HAP-1 (cell line): ENCODE measurements around the gene PPP2R5B.
A peak's percentile ranks its signal among the peaks of the same experiment; 100 is the strongest.

ENCODE experiments used
- DNase-seq, 2 experiments: peaks; one replicate each; pipeline ENCODE4 v3.0.0-alpha.2; 2016 to 2020; ENCODE audit warnings: low spot score in 2 of 2
- H3K27me3 ChIP-seq: fragments of 250-450 bp; sonication (Bioruptor Pico); 2 replicates; pipeline ENCODE4 v1.5.1; 2020; ENCODE audit warnings: low read depth, mild to moderate bottlenecking, moderate library complexity
- H3K36me3 ChIP-seq: fragments of 250-450 bp; sonication (Bioruptor Pico); replicated peaks from 2 replicates; pipeline ENCODE4 v1.5.1; 2020; ENCODE audit warnings: mild to moderate bottlenecking
- H3K4me1 ChIP-seq: fragments of 250-450 bp; sonication (Bioruptor Pico); 2 replicates; pipeline ENCODE4 v1.5.1; 2020; ENCODE audit warnings: mild to moderate bottlenecking
- H3K4me3 ChIP-seq: fragments of 250-450 bp; sonication (Bioruptor Pico); 2 replicates; pipeline ENCODE4 v1.5.1; 2020; ENCODE audit warnings: mild to moderate bottlenecking, moderate library complexity
- H3K9me3 ChIP-seq: fragments of 250-450 bp; sonication (Bioruptor Pico); 2 replicates; pipeline ENCODE4 v1.5.1; 2020; ENCODE audit warnings: mild to moderate bottlenecking, moderate library complexity
- in situ Hi-C: fragments of 300-500 bp; cut with MboI; formaldehyde crosslinking; loops from 3 replicates; pipeline ENCODE4 v1.14.3; 2020; ENCODE audit warnings: low sequenced_read_pairs, inconsistent platforms, mixed read lengths

The PPP2R5B gene

DNA sequence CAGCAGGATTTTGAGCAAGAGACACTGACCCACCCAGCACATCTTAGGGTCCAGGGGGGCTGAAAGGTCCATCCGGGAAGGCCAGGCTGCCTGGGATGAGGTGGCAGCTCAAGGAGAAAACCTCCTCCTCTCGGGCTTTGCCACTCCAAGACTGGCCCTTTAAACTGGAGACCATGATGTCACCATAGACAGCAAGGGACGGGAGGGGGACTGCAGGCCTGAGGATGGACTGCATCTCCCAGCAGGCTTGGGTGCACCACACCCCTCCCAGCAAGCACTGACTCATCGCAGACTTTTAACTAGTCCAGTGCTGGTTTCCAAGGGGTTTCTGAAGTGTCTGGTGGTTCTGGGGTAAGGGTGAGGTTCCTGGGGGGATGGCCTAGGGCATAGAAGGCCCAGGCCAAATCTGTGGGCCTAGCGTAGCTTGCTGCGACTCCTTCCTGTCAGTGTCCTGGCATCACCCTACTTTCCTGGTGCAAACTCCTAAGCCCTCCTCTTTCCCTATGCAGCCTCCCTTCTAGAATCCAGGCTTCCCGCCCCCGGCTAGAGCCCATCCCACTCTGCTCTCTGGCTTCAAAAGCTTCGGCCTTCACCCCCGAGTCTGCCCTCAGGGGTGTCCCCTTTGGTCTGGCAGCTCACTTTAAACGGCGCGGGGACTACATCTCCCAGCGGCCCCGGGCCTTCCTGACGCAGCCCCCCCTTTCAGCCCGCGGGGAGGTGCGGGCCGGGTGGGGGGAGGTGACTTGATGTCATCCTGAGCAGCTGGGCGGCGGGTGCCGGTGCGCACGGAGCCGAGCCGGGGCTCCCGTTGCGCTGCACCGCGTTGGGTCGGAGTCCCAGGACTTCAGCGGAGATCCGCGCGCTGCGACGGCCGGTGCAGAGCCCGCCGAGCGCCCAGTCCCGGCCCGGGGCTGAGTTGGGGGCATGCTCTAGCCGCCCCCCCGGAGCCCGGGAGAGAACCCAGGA, at the start of gene PPP2R5B:
Gene PPP2R5B, plus strand, starts transcription at position 746 of the 966 bp plus-strand sequence. CDS start 1,046 bp downstream, outside the sequence.
- Histone ChIP-seq H3K9me3 (no peaks in the 10 kb centered on the region), H3K27me3 (no peaks in the 10 kb centered on the region), H3K36me3 (no peaks in the 10 kb centered on the region), H3K4me3 (peak within 1 kb of the TSS; percentile 48), H3K4me1 (peaks cover 9% of the 10 kb centered on the region)
- peak; percentile 87 to 89 for DNase-seq
- in situ Hi-C loops = no loop called here

- no peak for DNase-seq
- Histone ChIP-seq H3K4me1 (peaks cover 8% of the 10 kb centered on the region), H3K36me3 (peaks cover 7% of the 10 kb centered on the region), H3K9me3 (no peaks in the 10 kb centered on the region), H3K27me3 (no peaks in the 10 kb centered on the region), H3K4me3 (no peak overlapping the region)
- in situ Hi-C loops = no loop called here
These were observed 48.9 kb upstream of the PPP2R5B start for GRCh38 chr11:64875369-64876228.

GRCh38 chr11:64876229-64876750, 48.2 kb upstream of the PPP2R5B start:
- H3K9me3 ChIP-seq = no peaks in the 10 kb centered on the region
- in situ Hi-C loops = no loop called here
- H3K4me3 ChIP-seq = peak overlapping the region; percentile 92; the same call in 1 of the 2 replicates
- DNase-seq = no peak
- H3K27me3 ChIP-seq = no peaks in the 10 kb centered on the region
- H3K36me3 ChIP-seq = peaks cover 7% of the 10 kb centered on the region
- peaks cover 8% of the 10 kb centered on the region for H3K4me1 ChIP-seq

DNA sequence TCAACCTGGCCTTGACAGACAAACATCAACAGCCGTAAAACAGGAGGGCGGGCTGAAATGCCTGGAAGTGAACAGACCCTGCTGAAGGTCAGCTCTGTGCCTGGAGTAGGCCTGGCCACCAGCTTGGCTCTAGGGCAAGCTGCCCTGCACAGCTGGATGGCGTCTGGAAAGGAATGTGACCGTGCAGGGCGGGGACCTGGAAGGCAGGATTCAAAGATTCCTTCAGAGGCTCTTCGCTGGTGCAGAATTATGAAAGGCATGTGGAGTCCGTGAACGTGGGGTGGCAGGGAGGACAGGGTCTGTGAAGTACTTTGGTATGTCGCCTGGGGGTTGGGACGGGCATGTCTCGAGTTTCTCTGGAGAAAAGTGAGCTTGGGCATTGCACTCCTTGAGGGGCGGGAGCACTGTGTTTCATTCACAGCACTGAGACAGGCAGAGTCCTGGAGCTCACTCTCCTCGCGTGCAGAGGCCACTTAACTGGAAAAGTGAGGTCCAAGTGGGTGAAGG, 47.6 kb upstream of the PPP2R5B start:
- Histone ChIP-seq H3K36me3 (peaks cover 7% of the 10 kb centered on the region), H3K4me1 (peaks cover 8% of the 10 kb centered on the region), H3K27me3 (no peaks in the 10 kb centered on the region), H3K9me3 (no peaks in the 10 kb centered on the region), H3K4me3 (peak overlapping the region; percentile 92)
- peak in 1 of 2 experiments; percentile 51 for DNase-seq
- in situ Hi-C loops = no loop called here

DNA sequence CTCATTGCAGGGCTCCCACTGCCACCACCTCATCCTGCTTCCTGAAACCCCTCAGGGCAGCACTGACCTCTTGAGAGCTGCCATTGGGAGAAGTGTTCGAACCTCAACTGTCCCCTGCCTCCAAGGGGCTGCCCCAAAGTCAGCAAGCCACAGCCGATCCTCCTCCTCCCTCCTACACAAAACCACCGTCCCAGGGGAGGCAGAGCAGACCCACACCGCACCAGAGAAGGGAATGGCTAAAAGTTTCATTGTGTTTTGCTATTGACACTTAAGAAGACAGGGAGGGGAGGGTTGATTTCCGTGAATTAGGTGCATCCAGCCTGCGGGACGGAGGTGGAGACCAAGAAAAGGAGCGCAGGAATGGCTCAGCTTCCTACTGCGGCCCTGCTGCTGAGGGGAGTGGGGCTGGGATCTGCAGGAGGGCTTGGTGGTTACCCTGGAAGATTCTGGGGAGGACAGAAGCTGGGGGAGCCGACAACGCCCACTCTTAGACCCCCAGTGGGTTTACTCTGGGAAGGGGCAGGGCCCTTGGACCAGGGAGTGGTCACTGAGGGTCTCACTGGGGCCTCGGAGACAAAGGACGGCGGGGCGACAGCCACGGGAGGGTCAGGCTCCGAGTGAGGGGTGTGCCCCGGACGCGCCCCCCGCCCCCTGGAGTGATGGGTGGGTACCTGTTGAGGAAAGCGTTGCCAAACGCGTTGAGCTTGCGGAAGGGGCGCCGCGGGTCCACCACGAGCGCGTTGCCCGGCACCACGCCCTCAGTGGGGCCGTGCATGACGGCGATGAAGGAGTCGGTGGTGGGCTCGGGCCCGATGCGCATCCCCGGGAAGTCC, 46.9 kb upstream of the PPP2R5B start:
- in situ Hi-C loops = no loop called here
- DNase-seq = peak; percentile 11 to 59
- Histone ChIP-seq H3K27me3 (no peaks in the 10 kb centered on the region), H3K36me3 (peaks cover 7% of the 10 kb centered on the region), H3K4me1 (peaks cover 8% of the 10 kb centered on the region), H3K4me3 (peak overlapping the region; percentile 92), H3K9me3 (no peaks in the 10 kb centered on the region)

DNA sequence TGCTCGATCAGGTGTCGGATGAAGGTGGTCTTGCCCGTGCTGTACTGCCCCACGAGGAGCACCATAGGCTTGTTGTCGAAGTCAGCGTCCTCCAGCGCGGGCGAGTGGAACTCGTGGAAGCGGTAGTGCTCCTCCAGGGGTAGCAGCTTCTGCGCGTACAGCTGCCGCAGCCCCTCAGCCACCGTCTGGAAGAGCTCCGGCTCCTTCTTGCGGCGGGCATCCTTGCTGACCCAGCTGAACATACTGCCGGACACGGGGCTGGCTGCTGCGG, 46.3 kb upstream of the PPP2R5B start:
- DNase-seq = peak in 1 of 2 experiments; percentile 6
- Histone ChIP-seq H3K36me3 (peaks cover 5% of the 10 kb centered on the region), H3K27me3 (no peaks in the 10 kb centered on the region), H3K4me3 (peak overlapping the region; percentile 92), H3K9me3 (no peaks in the 10 kb centered on the region), H3K4me1 (peaks cover 8% of the 10 kb centered on the region)
- in situ Hi-C loops = no loop called here

GRCh38 chr11:64878494-64879243, 45.8 kb upstream of the PPP2R5B start, which contains the start of gene EHD1:
TSS of gene EHD1 (minus strand) at chr11:64878621. CDS start at chr11:64878464, 157 bp downstream.
- Histone ChIP-seq H3K4me1 (peaks cover 8% of the 10 kb centered on the region), H3K4me3 (peak within 1 kb of the TSS; percentile 92), H3K9me3 (no peaks in the 10 kb centered on the region), H3K36me3 (0 out of 2 replicates have a peak, but pooled peaks cover 3% of the 10 kb centered on the region), H3K27me3 (no peaks in the 10 kb centered on the region)
- peak; percentile 96 to 100 for DNase-seq
- in situ Hi-C loops = no loop called here

GRCh38 chr11:64879244-64879900, 45.1 kb upstream of the PPP2R5B start:
- no peak for DNase-seq
- peaks cover 8% of the 10 kb centered on the region for H3K4me1 ChIP-seq

DNA sequence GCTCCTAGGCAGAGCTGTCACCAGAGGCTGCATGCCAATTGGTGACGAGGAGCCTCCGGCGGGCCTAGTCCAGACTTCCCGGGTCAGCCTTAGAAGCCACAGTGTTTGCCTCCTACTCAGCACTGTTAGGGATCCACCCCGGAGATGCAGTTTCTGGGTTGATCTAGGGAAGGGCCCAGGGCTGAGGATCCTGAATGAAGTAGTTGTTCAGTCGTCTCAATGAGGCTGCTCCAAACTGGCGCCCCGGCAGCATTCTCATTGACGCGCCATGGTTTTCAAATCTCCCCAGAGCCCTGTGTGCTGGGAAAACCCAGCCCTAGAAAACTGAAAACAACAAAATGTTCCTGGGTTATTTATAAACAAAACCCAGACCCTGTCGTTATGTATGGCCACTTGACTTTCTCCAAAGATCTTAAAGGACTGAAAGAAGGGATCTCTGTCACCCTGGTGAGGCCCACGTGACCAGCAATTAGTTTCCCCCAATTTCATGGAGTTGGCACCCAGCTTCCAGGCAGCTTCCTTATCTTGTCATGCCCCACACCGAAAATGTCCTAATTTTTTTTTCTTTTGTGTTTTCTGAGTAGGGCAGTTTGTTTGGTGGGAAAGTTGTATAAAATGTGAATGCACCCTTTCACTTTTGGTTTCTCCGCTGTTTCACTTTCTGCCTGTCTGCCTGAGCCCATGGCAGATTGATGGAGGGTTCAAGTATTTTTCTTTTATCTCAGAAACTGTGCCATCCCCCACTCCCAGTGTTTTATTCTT, 44.1 kb upstream of the PPP2R5B start:
- no peaks in the 10 kb centered on the region for H3K27me3 ChIP-seq
- H3K4me1 ChIP-seq = peaks cover 8% of the 10 kb centered on the region
- DNase-seq = no peak
- no peaks in the 10 kb centered on the region for H3K9me3 ChIP-seq
- no peaks in the 10 kb centered on the region for H3K36me3 ChIP-seq
- H3K4me3 ChIP-seq = no peak overlapping the region
- in situ Hi-C loops = no loop called here

More at GRCh38 chr11:64879244-64879900, 45.1 kb upstream of the PPP2R5B start:
- in situ Hi-C loops = no loop called here
- Histone ChIP-seq H3K9me3 (no peaks in the 10 kb centered on the region), H3K36me3 (0 out of 2 replicates have a peak, but pooled peaks cover 3% of the 10 kb centered on the region), H3K27me3 (no peaks in the 10 kb centered on the region), H3K4me3 (peak overlapping the region; percentile 92)

- Histone ChIP-seq H3K4me3 (no peak overlapping the region), H3K9me3 (no peaks in the 10 kb centered on the region), H3K36me3 (no peaks in the 10 kb centered on the region), H3K27me3 (no peaks in the 10 kb centered on the region), H3K4me1 (peaks cover 8% of the 10 kb centered on the region)
- in situ Hi-C loops = no loop called here
- no peak for DNase-seq
These were observed 43.0 kb upstream of the PPP2R5B start for GRCh38 chr11:64881476-64881875.

DNA sequence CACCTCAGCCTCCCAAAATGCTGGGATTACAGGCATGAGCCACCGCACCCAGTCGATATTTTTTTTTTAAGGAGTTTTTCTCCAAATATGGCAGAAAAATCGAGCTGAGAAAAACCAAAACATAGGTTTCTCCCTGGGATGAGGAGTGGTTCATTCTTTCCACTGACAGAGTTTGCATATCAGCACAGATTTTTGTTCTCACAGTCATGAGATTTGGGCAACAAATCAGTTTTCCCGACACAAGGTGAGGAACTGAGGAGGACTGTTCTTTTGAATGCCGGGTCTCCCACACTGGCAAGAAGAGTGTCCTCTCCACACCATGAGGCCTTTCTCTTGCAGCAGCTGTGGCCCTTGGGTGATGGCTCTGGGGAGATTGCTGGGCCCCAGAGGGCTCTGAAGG, 42.2 kb upstream of the PPP2R5B start:
- no peak overlapping the region for H3K4me3 ChIP-seq
- H3K27me3 ChIP-seq = no peaks in the 10 kb centered on the region
- no peaks in the 10 kb centered on the region for H3K36me3 ChIP-seq
- peaks cover 6% of the 10 kb centered on the region for H3K4me1 ChIP-seq
- H3K9me3 ChIP-seq = no peaks in the 10 kb centered on the region
- no peak for DNase-seq
- in situ Hi-C loops = no loop called here
